ENCODE measurements around the gene TBC1D19.

GRCh38 chr4:26729027-26729426 is 145.1 kb downstream of the TBC1D19 start:
- TF ChIP-seq CTCF (IDR thresholded peaks at IDR 0.05) (no peak), EP300 (IDR thresholded peaks at IDR 0.05) (no peak)

All from tibial nerve (tissue), 4 donors.